ENCODE data around the gene RPS4Y1. TPM values are rescaled to one million over a fixed set of nuclear protein-coding genes. Genes with fewer than 3 reads are reported as not detected.

The RPS4Y1 gene
- total and polyA plus RNA-seq, 9 donors, result 1.6 TPM; not detected in 8

GRCh38 chrY:2885880-2886279, 44.5 kb downstream of the RPS4Y1 start:
- Histone ChIP-seq H3K9me3 (no peaks in the 10 kb centered on the region), H3K27me3 (no peaks in the 10 kb centered on the region), H3K36me3 (no peaks in the 10 kb centered on the region), H3K27ac (no peak overlapping the region), H3K4me3 (no peak overlapping the region), H3K4me1 (ENCODE audit: insufficient read depth) (no peaks in the 10 kb centered on the region)
- TF ChIP-seq POLR2A (IDR thresholded peaks at IDR 0.05) (no peak), EP300 (IDR thresholded peaks at IDR 0.05) (no peak), CTCF (IDR thresholded peaks at IDR 0.05) (no peak)
- WGBS, 3 donors, result no CpG with 5 or more reads among the region's 3 CpGs
- intact Hi-C loops (cut with DNase I), result no loop called here
- DNase-seq, result no peak

- no peak overlapping the region for H3K4me3 ChIP-seq
- intact Hi-C loops (cut with DNase I), result no loop called here
- no peak overlapping the region for H3K27ac ChIP-seq
- no peaks in the 10 kb centered on the region for H3K36me3 ChIP-seq
- H3K27me3 ChIP-seq, result no peaks in the 10 kb centered on the region
- H3K9me3 ChIP-seq, result no peaks in the 10 kb centered on the region
- TF ChIP-seq POLR2A (IDR thresholded peaks at IDR 0.05) (no peak), CTCF (IDR thresholded peaks at IDR 0.05) (no peak), EP300 (IDR thresholded peaks at IDR 0.05) (no peak)
- no peak for DNase-seq
- no peaks in the 10 kb centered on the region for H3K4me1 ChIP-seq (ENCODE audit: insufficient read depth)
- no CpG with 5 or more reads among the region's 5 CpGs for WGBS, 3 donors
These were observed 46.0 kb downstream of the RPS4Y1 start for GRCh38 chrY:2887386-2887785.

- intact Hi-C loops (cut with DNase I), result no loop called here
- Histone ChIP-seq H3K27me3 (no peaks in the 10 kb centered on the region), H3K36me3 (no peaks in the 10 kb centered on the region), H3K27ac (no peak overlapping the region), H3K4me1 (ENCODE audit: insufficient read depth) (no peaks in the 10 kb centered on the region), H3K9me3 (no peaks in the 10 kb centered on the region), H3K4me3 (no peak overlapping the region)
- WGBS, 3 donors, result no CpG with 5 or more reads among the region's 3 CpGs
- DNase-seq, result no peak
- no peak for TF ChIP-seq CTCF (IDR thresholded peaks at IDR 0.05)
- no peak for TF ChIP-seq EP300 (IDR thresholded peaks at IDR 0.05)
- no peak for TF ChIP-seq POLR2A (IDR thresholded peaks at IDR 0.05)
These were observed 46.6 kb downstream of the RPS4Y1 start for GRCh38 chrY:2887955-2888354.

GRCh38 chrY:2893471-2893870, 52.1 kb downstream of the RPS4Y1 start:
- WGBS, 3 donors, result no CpG with 5 or more reads among the region's 1 CpG
- intact Hi-C loops (cut with DNase I), result no loop called here

More at GRCh38 chrY:2893471-2893870, 52.1 kb downstream of the RPS4Y1 start:
- no peak overlapping the region for H3K27ac ChIP-seq
- no peaks in the 10 kb centered on the region for H3K27me3 ChIP-seq
- no peaks in the 10 kb centered on the region for H3K36me3 ChIP-seq
- no peaks in the 10 kb centered on the region for H3K4me1 ChIP-seq (ENCODE audit: insufficient read depth)
- H3K9me3 ChIP-seq, result no peaks in the 10 kb centered on the region
- no peak overlapping the region for H3K4me3 ChIP-seq
- TF ChIP-seq POLR2A (IDR thresholded peaks at IDR 0.05), result no peak
- no peak for TF ChIP-seq CTCF (IDR thresholded peaks at IDR 0.05)
- TF ChIP-seq EP300 (IDR thresholded peaks at IDR 0.05), result no peak
- DNase-seq, result no peak
